ENCODE data around the gene DGCR2. TPM values are rescaled to one million over a fixed set of nuclear protein-coding genes. Genes with fewer than 3 reads are reported as not detected.

DGCR2 gene
- total RNA-seq, 6 experiments from 2014 or later, result 19.8 to 31.7 (median 24.7) TPM

DNA sequence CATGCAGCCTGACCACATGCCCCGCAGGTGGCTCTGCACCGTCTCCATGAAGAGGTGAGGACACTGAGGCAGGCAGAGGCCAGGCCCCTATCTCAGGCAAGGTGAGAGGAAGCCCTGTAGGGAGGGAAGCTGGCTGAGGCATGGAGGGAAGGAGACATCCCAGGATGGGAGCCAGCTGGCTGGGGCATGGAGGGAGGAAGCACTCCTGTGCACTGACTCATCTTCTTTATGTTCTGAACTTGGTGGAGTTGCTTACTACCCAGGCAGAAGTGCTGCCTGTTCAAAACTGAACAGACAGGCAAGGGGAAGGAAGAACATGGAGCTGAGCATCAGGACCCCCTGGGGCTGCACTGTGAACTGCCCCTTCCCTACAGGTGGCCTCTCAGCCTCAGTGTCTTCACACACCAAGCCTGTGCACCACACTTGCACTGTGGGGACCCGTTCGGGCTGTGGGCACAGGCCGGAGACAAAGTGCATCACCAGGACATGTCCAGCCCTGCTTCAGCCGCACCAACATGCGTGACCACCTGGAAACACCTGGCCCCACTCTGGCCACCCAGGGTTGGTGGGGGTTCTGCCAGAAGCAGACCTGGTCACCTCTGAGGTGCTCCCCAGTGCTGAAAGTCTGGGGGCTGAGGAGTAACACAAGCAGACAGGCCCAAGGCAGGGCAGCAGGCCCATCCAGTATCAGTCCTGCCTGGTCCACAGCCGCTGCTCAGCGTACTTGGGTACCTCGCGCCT is 55.5 kb downstream of the DGCR2 start:
- peaks cover 0 to 34% (median 15%) of the 10 kb centered on the region in 4 donors for H3K4me1 ChIP-seq
- WGBS (ENCODE audit: insufficient coverage, low coverage, low lambda C conversion rate, missing lambda C conversion rate), result 94% methylated on average over 4 of the region's 11 CpGs
- peaks cover 0 to 41% (median 5%) of the 10 kb centered on the region in 4 donors for H3K36me3 ChIP-seq

GRCh38 chr22:19065929-19066328 is 56.3 kb downstream of the DGCR2 start:
- Histone ChIP-seq H3K9me3 (no peaks in the 10 kb centered on the region), H3K27ac (no peak overlapping the region), H3K27me3 (no peaks in the 10 kb centered on the region), H3K36me3 (peaks cover 0 to 48% (median 6%) of the 10 kb centered on the region in 4 donors), H3K4me1 (peaks cover 0 to 30% (median 13%) of the 10 kb centered on the region in 4 donors), H3K4me3 (no peak overlapping the region)
- ATAC-seq (no peak), DNase-seq (no peak)
- intact Hi-C loops (cut with DNase I), result no loop called here
- WGBS (ENCODE audit: insufficient coverage, low coverage, low lambda C conversion rate, missing lambda C conversion rate), result 97% methylated on average over 4 of the region's 5 CpGs
- TF ChIP-seq POLR2A (IDR thresholded peaks at IDR 0.05), result no peak
- TF ChIP-seq, protein P1, sequence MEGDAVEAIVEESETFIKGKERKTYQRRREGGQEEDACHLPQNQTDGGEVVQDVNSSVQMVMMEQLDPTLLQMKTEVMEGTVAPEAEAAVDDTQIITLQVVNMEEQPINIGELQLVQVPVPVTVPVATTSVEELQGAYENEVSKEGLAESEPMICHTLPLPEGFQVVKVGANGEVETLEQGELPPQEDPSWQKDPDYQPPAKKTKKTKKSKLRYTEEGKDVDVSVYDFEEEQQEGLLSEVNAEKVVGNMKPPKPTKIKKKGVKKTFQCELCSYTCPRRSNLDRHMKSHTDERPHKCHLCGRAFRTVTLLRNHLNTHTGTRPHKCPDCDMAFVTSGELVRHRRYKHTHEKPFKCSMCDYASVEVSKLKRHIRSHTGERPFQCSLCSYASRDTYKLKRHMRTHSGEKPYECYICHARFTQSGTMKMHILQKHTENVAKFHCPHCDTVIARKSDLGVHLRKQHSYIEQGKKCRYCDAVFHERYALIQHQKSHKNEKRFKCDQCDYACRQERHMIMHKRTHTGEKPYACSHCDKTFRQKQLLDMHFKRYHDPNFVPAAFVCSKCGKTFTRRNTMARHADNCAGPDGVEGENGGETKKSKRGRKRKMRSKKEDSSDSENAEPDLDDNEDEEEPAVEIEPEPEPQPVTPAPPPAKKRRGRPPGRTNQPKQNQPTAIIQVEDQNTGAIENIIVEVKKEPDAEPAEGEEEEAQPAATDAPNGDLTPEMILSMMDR (IDR thresholded peaks at IDR 0.05), result no peak

More for the DNA sequence above, 55.5 kb downstream of the DGCR2 start:
- ATAC-seq (peak in 1 of 4 donors; percentile 7), DNase-seq (peak in 1 of 3 donors; percentile 33)
- TF ChIP-seq, protein P1 (IDR thresholded peaks at IDR 0.05), result no peak
- no peak for TF ChIP-seq POLR2A (IDR thresholded peaks at IDR 0.05)
- Histone ChIP-seq H3K9me3 (no peaks in the 10 kb centered on the region), H3K27me3 (no peaks in the 10 kb centered on the region), H3K4me3 (no peak overlapping the region), H3K27ac (no peak overlapping the region)
- intact Hi-C loops (cut with DNase I), result no loop called here

DNA sequence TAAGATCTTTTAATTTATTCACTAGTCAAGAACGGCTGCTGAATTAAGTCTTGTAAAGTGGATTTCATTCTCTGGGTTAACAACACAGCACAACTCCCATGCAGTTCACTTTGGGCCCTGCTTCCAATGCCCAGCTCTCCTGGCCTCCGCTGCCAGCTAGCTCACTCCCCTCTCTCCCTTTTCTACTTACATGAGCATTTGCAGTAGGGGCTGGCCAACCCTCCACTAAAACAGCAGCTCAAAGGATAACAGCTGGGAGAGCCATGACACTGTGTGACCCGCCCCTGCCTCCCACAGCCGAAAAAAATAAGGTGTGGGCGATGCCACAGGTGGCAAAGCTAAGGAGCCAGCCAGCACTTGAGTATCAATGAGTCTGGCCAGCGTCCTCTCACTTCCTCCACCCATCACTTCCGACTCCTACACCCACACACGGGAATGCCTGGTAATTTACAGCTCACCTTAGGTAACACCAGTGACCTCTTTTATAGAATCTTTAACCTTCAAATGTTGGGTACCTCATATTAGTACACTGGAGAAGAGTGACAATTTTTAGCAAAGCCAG is 56.8 kb downstream of the DGCR2 start:
- no peak for ATAC-seq
- Histone ChIP-seq H3K27me3 (no peaks in the 10 kb centered on the region), H3K27ac (no peak overlapping the region), H3K9me3 (no peaks in the 10 kb centered on the region), H3K36me3 (peaks cover 0 to 53% (median 6%) of the 10 kb centered on the region in 4 donors), H3K4me3 (no peak overlapping the region), H3K4me1 (peaks cover 0 to 26% (median 10%) of the 10 kb centered on the region in 4 donors)
- 82% methylated on average over 8 of the region's 8 CpGs for WGBS (ENCODE audit: insufficient coverage, low coverage, low lambda C conversion rate, missing lambda C conversion rate)
- no peak for DNase-seq
- no peak for TF ChIP-seq POLR2A (IDR thresholded peaks at IDR 0.05)
- TF ChIP-seq, protein P1 (IDR thresholded peaks at IDR 0.05), result no peak
- intact Hi-C loops (cut with DNase I), result no loop called here

GRCh38 chr22:19064354-19065054 is 57.7 kb downstream of the DGCR2 start:
- no peak for ATAC-seq
- Histone ChIP-seq H3K36me3 (peaks cover 0 to 60% (median 7%) of the 10 kb centered on the region in 4 donors), H3K27ac (no peak overlapping the region), H3K9me3 (no peaks in the 10 kb centered on the region), H3K4me3 (no peak overlapping the region), H3K4me1 (peaks cover 0 to 26% (median 9%) of the 10 kb centered on the region in 4 donors), H3K27me3 (no peaks in the 10 kb centered on the region)
- TF ChIP-seq, protein P1 (IDR thresholded peaks at IDR 0.05), result no peak
- no peak for TF ChIP-seq POLR2A (IDR thresholded peaks at IDR 0.05)
- intact Hi-C loops (cut with DNase I), result no loop called here
- no peak for DNase-seq
- 100% methylated on average over 2 of the region's 19 CpGs for WGBS (ENCODE audit: insufficient coverage, low coverage, low lambda C conversion rate, missing lambda C conversion rate)
